Adipocyte (in vitro differentiated cells): ENCODE data around the gene RIPK4.
"Not testable (repeated sequence)": the region's sequence is repeated elsewhere in the genome, so short reads cannot be mapped to it uniquely, and the experiment has no call there.

ENCODE experiments used
- DNase-seq: peaks from one replicate; pipeline ENCODE4 v3.0.0-alpha.2; 2015; ENCODE audit warnings: low read depth
- H3K27me3 ChIP-seq: replicated peaks from 2 replicates; pipeline ENCODE4 v1.7.0; 2013; ENCODE audit warnings: mild to moderate bottlenecking, low read length, moderate library complexity; ENCODE audit not compliant: control insufficient read depth, insufficient read depth
- H3K36me3 ChIP-seq: 2 replicates; pipeline ENCODE4 v1.7.0; 2013; ENCODE audit warnings: low read length, mild to moderate bottlenecking, moderate library complexity; ENCODE audit not compliant: control insufficient read depth, insufficient read depth, severe bottlenecking
- H3K4me1 ChIP-seq: 2 replicates; pipeline ENCODE4 v1.7.0; 2013; ENCODE audit warnings: mild to moderate bottlenecking, low read length, moderate library complexity; ENCODE audit not compliant: control insufficient read depth, insufficient read depth
- H3K4me3 ChIP-seq: 2 replicates; pipeline ENCODE4 v1.7.0; 2013; ENCODE audit warnings: mild to moderate bottlenecking, low read length, moderate library complexity
- H3K9ac ChIP-seq: 2 replicates; pipeline ENCODE4 v1.7.0; 2013; ENCODE audit warnings: mild to moderate bottlenecking, low read length, moderate library complexity
- H3K9me3 ChIP-seq: 2 replicates; pipeline ENCODE4 v1.7.0; 2013; ENCODE audit warnings: mild to moderate bottlenecking, low read length, moderate library complexity; ENCODE audit not compliant: control insufficient read depth

The RIPK4 gene

GRCh38 chr21:41727784-41728763, 38.8 kb downstream of the RIPK4 start:
- no peak for DNase-seq
- peaks cover 13% of the 10 kb centered on the region for H3K9me3 ChIP-seq
- peaks cover 23% of the 10 kb centered on the region for H3K27me3 ChIP-seq
- H3K4me3 ChIP-seq: no peak overlapping the region
- no peaks in the 10 kb centered on the region for H3K36me3 ChIP-seq
- H3K9ac ChIP-seq: no peak overlapping the region
- peaks cover 21% of the 10 kb centered on the region for H3K4me1 ChIP-seq

- Histone ChIP-seq H3K4me3 (no peak overlapping the region), H3K9me3 (peaks cover 8% of the 10 kb centered on the region), H3K4me1 (peaks cover 21% of the 10 kb centered on the region), H3K9ac (peak overlapping the region; percentile 26), H3K27me3 (peaks cover 17% of the 10 kb centered on the region), H3K36me3 (no peaks in the 10 kb centered on the region)
- peak; percentile 48 for DNase-seq
Observed at GRCh38 chr21:41726970-41727783, 39.7 kb downstream of the RIPK4 start.

GRCh38 chr21:41726630-41726969, 40.3 kb downstream of the RIPK4 start:
- H3K9me3 ChIP-seq: peaks cover 3% of the 10 kb centered on the region
- H3K4me1 ChIP-seq: peaks cover 21% of the 10 kb centered on the region
- no peak for DNase-seq
- no peaks in the 10 kb centered on the region for H3K36me3 ChIP-seq
- peaks cover 17% of the 10 kb centered on the region for H3K27me3 ChIP-seq
- H3K9ac ChIP-seq: no peak overlapping the region
- no peak overlapping the region for H3K4me3 ChIP-seq

GRCh38 chr21:41726058-41726558, 40.7 kb downstream of the RIPK4 start:
- DNase-seq: no peak

GRCh38 chr21:41725421-41726031, 41.3 kb downstream of the RIPK4 start:
- no peak for DNase-seq
- peaks cover 17% of the 10 kb centered on the region for H3K27me3 ChIP-seq
- no peaks in the 10 kb centered on the region for H3K9me3 ChIP-seq

More at GRCh38 chr21:41726058-41726558, 40.7 kb downstream of the RIPK4 start:
- no peak overlapping the region for H3K4me3 ChIP-seq
- H3K36me3 ChIP-seq: no peaks in the 10 kb centered on the region
- H3K9me3 ChIP-seq: no peaks in the 10 kb centered on the region
- peaks cover 17% of the 10 kb centered on the region for H3K27me3 ChIP-seq
- no peak overlapping the region for H3K9ac ChIP-seq
- H3K4me1 ChIP-seq: peaks cover 21% of the 10 kb centered on the region

GRCh38 chr21:41723835-41724234, 43.0 kb downstream of the RIPK4 start:
- not testable (repeated sequence) for H3K9me3 ChIP-seq, DNase-seq, H3K4me3 ChIP-seq, H3K9ac ChIP-seq, H3K36me3 ChIP-seq
- peaks cover 21% of the 10 kb centered on the region for H3K4me1 ChIP-seq
- peaks cover 11% of the 10 kb centered on the region for H3K27me3 ChIP-seq

More at GRCh38 chr21:41725421-41726031, 41.3 kb downstream of the RIPK4 start:
- Histone ChIP-seq H3K9ac (no peak overlapping the region), H3K36me3 (no peaks in the 10 kb centered on the region), H3K4me1 (peaks cover 21% of the 10 kb centered on the region), H3K4me3 (no peak overlapping the region)

GRCh38 chr21:41722052-41723018, 44.5 kb downstream of the RIPK4 start:
- Histone ChIP-seq H3K27me3 (peaks cover 24% of the 10 kb centered on the region), H3K4me1 (peaks cover 15% of the 10 kb centered on the region), H3K9ac (no peak overlapping the region), H3K36me3 (no peaks in the 10 kb centered on the region), H3K9me3 (no peaks in the 10 kb centered on the region), H3K4me3 (no peak overlapping the region)
- DNase-seq: no peak

- Histone ChIP-seq H3K27me3 (peaks cover 36% of the 10 kb centered on the region), H3K4me3 (no peak overlapping the region), H3K36me3 (no peaks in the 10 kb centered on the region), H3K9me3 (no peaks in the 10 kb centered on the region), H3K4me1 (no peaks in the 10 kb centered on the region), H3K9ac (no peak overlapping the region)
- no peak for DNase-seq
Observed at GRCh38 chr21:41720250-41720649, 46.6 kb downstream of the RIPK4 start.

GRCh38 chr21:41719691-41720090, 47.2 kb downstream of the RIPK4 start:
- no peaks in the 10 kb centered on the region for H3K36me3 ChIP-seq
- no peak overlapping the region for H3K9ac ChIP-seq
- H3K9me3 ChIP-seq: no peaks in the 10 kb centered on the region
- H3K27me3 ChIP-seq: peaks cover 40% of the 10 kb centered on the region
- no peak overlapping the region for H3K4me3 ChIP-seq
- H3K4me1 ChIP-seq: no peaks in the 10 kb centered on the region
- DNase-seq: no peak
